GM19238 (cell line): ENCODE results near the gene GPC6.
"Not testable (repeated sequence)": the region's sequence is repeated elsewhere in the genome, so short reads cannot be mapped to it uniquely, and the experiment has no call there.

ENCODE experiments used
- DNase-seq: peaks from one replicate; pipeline ENCODE4 v3.0.0; 2011; ENCODE audit warnings: low spot score; ENCODE audit not compliant: insufficient read length

The GPC6 gene

GRCh38 chr13:93318534-93319254, 92.1 kb downstream of the GPC6 start:
- DNase-seq = no peak

- DNase-seq = no peak
Observed at GRCh38 chr13:93320942-93321341, 94.3 kb downstream of the GPC6 start.

GRCh38 chr13:93323880-93324279, 97.3 kb downstream of the GPC6 start:
- not testable (repeated sequence) for DNase-seq

GRCh38 chr13:93325303-93326233, 99.0 kb downstream of the GPC6 start:
- DNase-seq = no peak

GRCh38 chr13:93326234-93326811, 99.7 kb downstream of the GPC6 start:
- no peak for DNase-seq

GRCh38 chr13:93328943-93329342, 102.3 kb downstream of the GPC6 start:
- DNase-seq = no peak

GRCh38 chr13:93336728-93337127, 110.1 kb downstream of the GPC6 start:
- no peak for DNase-seq

GRCh38 chr13:93338030-93338429, 111.4 kb downstream of the GPC6 start:
- DNase-seq = no peak

- DNase-seq = no peak
Observed at GRCh38 chr13:93338906-93339305, 112.3 kb downstream of the GPC6 start.

- DNase-seq = no peak
Observed at GRCh38 chr13:93339550-93339949, 112.9 kb downstream of the GPC6 start.

GRCh38 chr13:93341517-93341916, 114.9 kb downstream of the GPC6 start:
- no peak for DNase-seq

- DNase-seq = no peak
Observed at GRCh38 chr13:93343097-93343496, 116.5 kb downstream of the GPC6 start.

- DNase-seq = no peak
Observed at GRCh38 chr13:93344048-93344705, 117.6 kb downstream of the GPC6 start.

- DNase-seq = no peak
Observed at GRCh38 chr13:93345024-93345423, 118.4 kb downstream of the GPC6 start.

GRCh38 chr13:93345770-93346169, 119.2 kb downstream of the GPC6 start:
- DNase-seq = no peak

- DNase-seq = no peak
Observed at GRCh38 chr13:93352616-93353015, 126.0 kb downstream of the GPC6 start.

- DNase-seq = no peak
Observed at GRCh38 chr13:93355094-93355493, 128.5 kb downstream of the GPC6 start.

- no peak for DNase-seq
Observed at GRCh38 chr13:93356469-93356868, 129.9 kb downstream of the GPC6 start.

GRCh38 chr13:93360021-93360420, 133.4 kb downstream of the GPC6 start:
- DNase-seq = no peak

- no peak for DNase-seq
Observed at GRCh38 chr13:93361703-93362102, 135.1 kb downstream of the GPC6 start.

GRCh38 chr13:93364166-93364565, 137.6 kb downstream of the GPC6 start:
- DNase-seq = no peak

GRCh38 chr13:93368296-93368695, 141.7 kb downstream of the GPC6 start:
- DNase-seq = no peak
